ENCODE measurements around the gene EPHB2. TPM values are rescaled to one million over a fixed set of nuclear protein-coding genes. Genes with fewer than 3 reads are reported as not detected.

EPHB2 gene
- total and polyA plus RNA-seq, 2 donors (not counting 3 experiments of a cell fraction or from before 2014, with no cell fraction given): 50.8 to 69.1 TPM

DNA sequence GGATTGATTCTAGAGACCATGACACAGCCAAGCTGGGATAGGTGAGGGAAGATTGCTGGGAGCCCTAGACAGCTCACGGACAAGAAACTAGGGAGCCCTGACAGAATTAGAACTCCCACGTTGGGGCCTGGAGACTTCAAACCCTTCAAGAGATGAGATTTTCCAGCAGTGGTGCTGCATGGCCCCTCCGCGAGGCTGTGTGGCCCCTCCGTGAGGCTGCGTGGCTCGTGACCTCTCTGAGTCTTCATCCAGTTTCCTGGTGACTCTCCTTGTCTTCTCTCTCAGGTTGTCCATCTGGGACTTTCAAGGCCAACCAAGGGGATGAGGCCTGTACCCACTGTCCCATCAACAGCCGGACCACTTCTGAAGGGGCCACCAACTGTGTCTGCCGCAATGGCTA is 152.1 kb downstream of the EPHB2 start:
- Histone ChIP-seq H3K4me1 (ENCODE audit: control insufficient read depth, extremely low read depth, insufficient read depth, low read length) (peaks cover 3% of the 10 kb centered on the region), H3K4me3 (replicated peaks in 1 of 3; ENCODE audit: insufficient read depth in 1 of 3, low read depth in 1 of 3, low read length in 3 of 3) (no peak overlapping the region), H3K4me2 (ENCODE audit: insufficient read depth, low read length) (no peak overlapping the region), H3K79me2 (ENCODE audit: control insufficient read depth, insufficient read depth, low read length) (no peaks in the 10 kb centered on the region), H3K9ac (replicated peaks; ENCODE audit: extremely low read depth, insufficient read depth, low read length) (no peak overlapping the region), H3K36me3 (ENCODE audit: control insufficient read depth in 2 of 2, extremely low read depth in 1 of 2, insufficient read depth in 2 of 2, low read length in 2 of 2) (peaks cover 3 to 17% of the 10 kb centered on the region in 2 experiments), H3K9me1 (replicated peaks; ENCODE audit: control insufficient read depth, extremely low read depth, insufficient read depth, low read length) (no peaks in the 10 kb centered on the region), H3K9me3 (replicated peaks; ENCODE audit: control insufficient read depth, insufficient read depth, low read length) (no peaks in the 10 kb centered on the region), H2AFZ (ENCODE audit: low read depth, low read length) (no peak overlapping the region), H3K27me3 (ENCODE audit: control insufficient read depth in 2 of 2, insufficient read depth in 2 of 2, low read length in 2 of 2) (no peaks in the 10 kb centered on the region), H3K27ac (ENCODE audit: insufficient read depth, low read depth, low read length) (no peak overlapping the region), H4K20me1 (replicated peaks; ENCODE audit: control insufficient read depth, extremely low read depth, insufficient read depth, low read length) (no peaks in the 10 kb centered on the region)
- intact Hi-C loops (cut with micrococcal nuclease) (loop anchor here (1.0 to 2.0 kb wide), 3 partner anchors 112 to 188 kb away; no protein-coding TSS in a partner anchor), dilution Hi-C loops (cut with MboI; ENCODE audit: extremely low pct_ligation_motif_present, low sequenced_read_pairs) (no loop called here)
- ChIA-PET CTCF (interaction anchor here (1.0 to 6.8 kb wide), 21 partner anchors 9 to 196 kb away, joined by 3 to 164 read pairs (median 7); no protein-coding TSS in a partner anchor), POLR2A (no interaction called here)
- DNase-seq (ENCODE audit: low read depth, low spot score) (no peak), FAIRE-seq (no peak)
- BruUV-seq (replicated peaks): no TSS peak
- TF ChIP-seq GATA2 (IDR thresholded peaks at IDR 0.05; ENCODE audit: insufficient read depth, insufficient read length, low read depth, low read length) (no peak), JUN (IDR thresholded peaks at IDR 0.05; ENCODE audit: borderline replicate concordance, insufficient read depth, insufficient read length, low read depth) (no peak), FOS (IDR thresholded peaks at IDR 0.05; ENCODE audit: borderline replicate concordance, insufficient read depth, low read length) (no peak)
- TF ChIP-seq, protein P1, sequence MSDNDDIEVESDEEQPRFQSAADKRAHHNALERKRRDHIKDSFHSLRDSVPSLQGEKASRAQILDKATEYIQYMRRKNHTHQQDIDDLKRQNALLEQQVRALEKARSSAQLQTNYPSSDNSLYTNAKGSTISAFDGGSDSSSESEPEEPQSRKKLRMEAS (IDR thresholded peaks at IDR 0.05; ENCODE audit: insufficient read depth, insufficient read length): no peak

DNA sequence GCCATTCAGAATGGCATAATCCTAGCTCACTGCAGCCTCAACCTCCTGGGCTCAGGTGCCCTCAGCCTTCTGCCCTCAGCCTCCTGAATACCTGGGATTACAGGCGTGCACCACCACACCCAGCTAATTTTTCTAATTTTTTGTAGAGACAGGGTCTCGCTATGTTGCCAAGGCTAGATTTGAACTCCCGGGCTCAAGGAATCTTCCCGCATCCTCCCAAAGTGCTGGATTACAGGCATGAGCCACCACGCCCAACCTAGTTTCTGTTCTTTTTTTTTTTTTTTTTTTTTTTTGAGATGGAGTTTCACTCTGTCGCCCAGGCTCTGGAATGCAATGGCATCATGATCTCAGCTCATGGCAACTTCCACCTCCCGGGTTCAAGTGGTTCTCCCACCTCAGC is 153.1 kb downstream of the EPHB2 start:
- TF ChIP-seq EZH2 (IDR thresholded peaks at IDR 0.05; ENCODE audit: borderline replicate concordance, low read depth, low read length, severe bottlenecking) (no peak), GATA2 (IDR thresholded peaks at IDR 0.05; ENCODE audit: insufficient read depth, insufficient read length, low read depth, low read length) (no peak), JUN (IDR thresholded peaks at IDR 0.05; ENCODE audit: borderline replicate concordance, insufficient read depth, insufficient read length, low read depth) (no peak), POLR2A (IDR thresholded peaks at IDR 0.05; ENCODE audit: low read depth, low read length) (no peak), FOS (IDR thresholded peaks at IDR 0.05; ENCODE audit: borderline replicate concordance, insufficient read depth, low read length) (no peak), MYC (IDR thresholded peaks at IDR 0.05; ENCODE audit: low read depth, low read length) (no peak)
- TF ChIP-seq, protein P2, sequence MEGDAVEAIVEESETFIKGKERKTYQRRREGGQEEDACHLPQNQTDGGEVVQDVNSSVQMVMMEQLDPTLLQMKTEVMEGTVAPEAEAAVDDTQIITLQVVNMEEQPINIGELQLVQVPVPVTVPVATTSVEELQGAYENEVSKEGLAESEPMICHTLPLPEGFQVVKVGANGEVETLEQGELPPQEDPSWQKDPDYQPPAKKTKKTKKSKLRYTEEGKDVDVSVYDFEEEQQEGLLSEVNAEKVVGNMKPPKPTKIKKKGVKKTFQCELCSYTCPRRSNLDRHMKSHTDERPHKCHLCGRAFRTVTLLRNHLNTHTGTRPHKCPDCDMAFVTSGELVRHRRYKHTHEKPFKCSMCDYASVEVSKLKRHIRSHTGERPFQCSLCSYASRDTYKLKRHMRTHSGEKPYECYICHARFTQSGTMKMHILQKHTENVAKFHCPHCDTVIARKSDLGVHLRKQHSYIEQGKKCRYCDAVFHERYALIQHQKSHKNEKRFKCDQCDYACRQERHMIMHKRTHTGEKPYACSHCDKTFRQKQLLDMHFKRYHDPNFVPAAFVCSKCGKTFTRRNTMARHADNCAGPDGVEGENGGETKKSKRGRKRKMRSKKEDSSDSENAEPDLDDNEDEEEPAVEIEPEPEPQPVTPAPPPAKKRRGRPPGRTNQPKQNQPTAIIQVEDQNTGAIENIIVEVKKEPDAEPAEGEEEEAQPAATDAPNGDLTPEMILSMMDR (IDR thresholded peaks at IDR 0.05; ENCODE audit: extremely low read depth in 1 of 2, insufficient read depth in 1 of 2, low read depth in 1 of 2, low read length in 2 of 2): no peak
- TF ChIP-seq, protein P1 (IDR thresholded peaks at IDR 0.05; ENCODE audit: insufficient read depth, insufficient read length): no peak
- DNase-seq (ENCODE audit: low read depth, low spot score) (no peak), FAIRE-seq (no peak)
- Histone ChIP-seq H3K9me1 (replicated peaks; ENCODE audit: control insufficient read depth, extremely low read depth, insufficient read depth, low read length) (no peaks in the 10 kb centered on the region), H3K36me3 (ENCODE audit: control insufficient read depth in 2 of 2, extremely low read depth in 1 of 2, insufficient read depth in 2 of 2, low read length in 2 of 2) (peaks cover 3 to 21% of the 10 kb centered on the region in 2 experiments), H4K20me1 (replicated peaks; ENCODE audit: control insufficient read depth, extremely low read depth, insufficient read depth, low read length) (no peaks in the 10 kb centered on the region), H3K4me3 (replicated peaks in 1 of 3; ENCODE audit: insufficient read depth in 1 of 3, low read depth in 1 of 3, low read length in 3 of 3) (no peak overlapping the region), H3K79me2 (ENCODE audit: control insufficient read depth, insufficient read depth, low read length) (no peaks in the 10 kb centered on the region), H3K27ac (ENCODE audit: insufficient read depth, low read depth, low read length) (no peak overlapping the region), H3K27me3 (ENCODE audit: control insufficient read depth in 2 of 2, insufficient read depth in 2 of 2, low read length in 2 of 2) (no peaks in the 10 kb centered on the region), H3K9ac (replicated peaks; ENCODE audit: extremely low read depth, insufficient read depth, low read length) (no peak overlapping the region), H2AFZ (ENCODE audit: low read depth, low read length) (no peak overlapping the region), H3K9me3 (replicated peaks; ENCODE audit: control insufficient read depth, insufficient read depth, low read length) (no peaks in the 10 kb centered on the region), H3K4me1 (ENCODE audit: control insufficient read depth, extremely low read depth, insufficient read depth, low read length) (peaks cover 3% of the 10 kb centered on the region), H3K4me2 (ENCODE audit: insufficient read depth, low read length) (no peak overlapping the region)
- POLR2A ChIA-PET: no interaction called here
- CTCF ChIA-PET: interaction anchor here (0.7 to 6.8 kb wide), 5 partner anchors 8 to 189 kb away, joined by 3 to 164 read pairs (median 6); no protein-coding TSS in a partner anchor
- no TSS peak for BruUV-seq (replicated peaks)
- intact Hi-C loops (cut with micrococcal nuclease) (loop anchor here (2.0 kb wide), 1 partner anchor 113 kb away; no protein-coding TSS in a partner anchor), dilution Hi-C loops (cut with MboI; ENCODE audit: extremely low pct_ligation_motif_present, low sequenced_read_pairs) (no loop called here)
